GM18499 (cell line): ENCODE results near the gene ABHD1.

Source experiments
- ATAC-seq: cut with Tn5 transposase; IDR thresholded peaks from one replicate; pipeline ENCODE4 v1.9.1; 2021; ENCODE audit warnings: moderate number of reproducible peaks; ENCODE audit not compliant: insufficient read depth, unreplicated experiment

Gene ABHD1

GRCh38 chr2:27086724-27087593, 36.7 kb upstream of the ABHD1 start, which contains the start of gene KHK:
Gene KHK, plus strand, starts transcription at chr2:27086772. Its CDS starts 488 bp downstream, at chr2:27087260.
- peak; percentile 26 for ATAC-seq

- ATAC-seq, result no peak
Observed at GRCh38 chr2:27087823-27088410, 35.7 kb upstream of the ABHD1 start.

GRCh38 chr2:27088634-27089033, 35.0 kb upstream of the ABHD1 start:
- ATAC-seq, result no peak

- ATAC-seq, result no peak
Observed at GRCh38 chr2:27089111-27089954, 34.3 kb upstream of the ABHD1 start.

GRCh38 chr2:27091746-27092695, 31.6 kb upstream of the ABHD1 start:
- ATAC-seq, result no peak

GRCh38 chr2:27092696-27093429, 30.8 kb upstream of the ABHD1 start:
- no peak for ATAC-seq

GRCh38 chr2:27093430-27094352, 29.9 kb upstream of the ABHD1 start:
- ATAC-seq, result no peak

- ATAC-seq, result no peak
Observed at GRCh38 chr2:27094353-27094984, 29.1 kb upstream of the ABHD1 start.

GRCh38 chr2:27095427-27095744, 28.2 kb upstream of the ABHD1 start:
- no peak for ATAC-seq

- ATAC-seq, result no peak
Observed at GRCh38 chr2:27095745-27096651, 27.6 kb upstream of the ABHD1 start.

GRCh38 chr2:27096748-27097297, 26.8 kb upstream of the ABHD1 start:
- no peak for ATAC-seq

GRCh38 chr2:27097341-27097740, 26.3 kb upstream of the ABHD1 start:
- no peak for ATAC-seq

- no peak for ATAC-seq
Observed at GRCh38 chr2:27099334-27099955, 24.2 kb upstream of the ABHD1 start.

GRCh38 chr2:27100036-27100435, 23.6 kb upstream of the ABHD1 start:
- no peak for ATAC-seq

- no peak for ATAC-seq
Observed at GRCh38 chr2:27102329-27102728, 21.3 kb upstream of the ABHD1 start.

- ATAC-seq, result no peak
Observed at GRCh38 chr2:27105981-27106380, 17.6 kb upstream of the ABHD1 start.
